Muscle layer of colon (tissue), 2 donors: ENCODE results near the gene CCDC7.
"Not testable (repeated sequence)": the region's sequence is repeated elsewhere in the genome, so short reads cannot be mapped to it uniquely, and the experiment has no call there.

Source experiments
- H3K27ac ChIP-seq: one replicate; pipeline ENCODE4 v1.7.0; 2013; ENCODE audit warnings: low read depth, mild to moderate bottlenecking, low read length, moderate library complexity
- H3K27me3 ChIP-seq, 2 donors: one replicate each; pipeline ENCODE4 v1.7.0; 2013; ENCODE audit warnings: low read length in 2 of 2, mild to moderate bottlenecking in 2 of 2; ENCODE audit not compliant: insufficient read depth in 2 of 2, control insufficient read depth in 1 of 2
- H3K36me3 ChIP-seq: one replicate; pipeline ENCODE4 v1.7.0; 2013; ENCODE audit warnings: mild to moderate bottlenecking, low read length; ENCODE audit not compliant: insufficient read depth
- H3K4me1 ChIP-seq: one replicate; pipeline ENCODE4 v1.7.0; 2013; ENCODE audit warnings: mild to moderate bottlenecking, low read length; ENCODE audit not compliant: insufficient read depth
- H3K4me3 ChIP-seq, 2 donors: one replicate each; pipeline ENCODE4 v1.7.0; 2013; ENCODE audit warnings: low read length in 2 of 2, low read depth in 1 of 2, mild to moderate bottlenecking in 1 of 2, moderate library complexity in 1 of 2
- H3K9ac ChIP-seq: one replicate; pipeline ENCODE4 v1.7.0; 2013; ENCODE audit warnings: low read length
- H3K9me3 ChIP-seq: one replicate; pipeline ENCODE4 v1.7.0; 2013; ENCODE audit warnings: mild to moderate bottlenecking, low read length
- donor health status: abdominal sarcoma.
- donor health status: Adenocarcinoma of cecum.

CCDC7 gene

DNA sequence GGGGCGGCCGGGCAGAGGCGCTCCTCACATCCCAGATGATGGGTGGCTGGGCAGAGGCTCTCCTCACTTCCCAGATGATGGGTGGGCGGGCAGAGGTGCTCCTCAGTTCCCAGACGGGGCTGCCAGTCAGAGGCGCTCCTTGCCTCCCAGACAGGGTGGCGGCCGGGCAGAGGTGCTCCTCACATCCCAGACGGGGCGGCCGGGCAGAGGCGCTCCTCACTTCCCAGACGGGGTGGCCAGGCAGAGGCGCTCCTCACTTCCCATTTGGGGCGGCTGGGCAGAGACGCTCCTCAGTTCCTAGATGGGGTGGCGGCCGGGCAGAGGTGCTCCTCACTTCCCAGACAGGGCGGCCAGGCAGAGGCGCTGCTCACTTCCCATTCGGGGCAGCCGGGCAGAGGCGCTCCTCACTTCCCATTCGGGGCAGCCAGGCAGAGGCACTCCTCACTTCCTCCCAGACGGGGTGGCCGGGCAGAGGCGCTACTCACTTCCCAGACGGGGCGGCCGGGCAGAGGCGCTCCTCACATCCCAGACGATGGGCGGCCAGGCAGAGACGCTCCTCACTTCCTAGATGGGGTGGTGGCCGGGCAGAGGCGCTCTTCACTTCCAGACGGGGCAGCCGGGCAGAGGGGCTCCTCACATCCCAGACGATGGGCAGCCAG is 60.0 kb downstream of the CCDC7 start:
- H3K4me1 ChIP-seq, H3K27ac ChIP-seq, H3K9me3 ChIP-seq, H3K36me3 ChIP-seq, H3K4me3 ChIP-seq, H3K27me3 ChIP-seq, H3K9ac ChIP-seq: not testable (repeated sequence)

GRCh38 chr10:32511599-32511998 is 65.7 kb downstream of the CCDC7 start:
- no peaks in the 10 kb centered on the region for H3K36me3 ChIP-seq
- no peak overlapping the region for H3K27ac ChIP-seq
- no peaks in the 10 kb centered on the region for H3K4me1 ChIP-seq
- H3K4me3 ChIP-seq = no peak overlapping the region
- H3K9me3 ChIP-seq = no peaks in the 10 kb centered on the region
- H3K27me3 ChIP-seq = no peaks in the 10 kb centered on the region
- H3K9ac ChIP-seq = no peak overlapping the region

DNA sequence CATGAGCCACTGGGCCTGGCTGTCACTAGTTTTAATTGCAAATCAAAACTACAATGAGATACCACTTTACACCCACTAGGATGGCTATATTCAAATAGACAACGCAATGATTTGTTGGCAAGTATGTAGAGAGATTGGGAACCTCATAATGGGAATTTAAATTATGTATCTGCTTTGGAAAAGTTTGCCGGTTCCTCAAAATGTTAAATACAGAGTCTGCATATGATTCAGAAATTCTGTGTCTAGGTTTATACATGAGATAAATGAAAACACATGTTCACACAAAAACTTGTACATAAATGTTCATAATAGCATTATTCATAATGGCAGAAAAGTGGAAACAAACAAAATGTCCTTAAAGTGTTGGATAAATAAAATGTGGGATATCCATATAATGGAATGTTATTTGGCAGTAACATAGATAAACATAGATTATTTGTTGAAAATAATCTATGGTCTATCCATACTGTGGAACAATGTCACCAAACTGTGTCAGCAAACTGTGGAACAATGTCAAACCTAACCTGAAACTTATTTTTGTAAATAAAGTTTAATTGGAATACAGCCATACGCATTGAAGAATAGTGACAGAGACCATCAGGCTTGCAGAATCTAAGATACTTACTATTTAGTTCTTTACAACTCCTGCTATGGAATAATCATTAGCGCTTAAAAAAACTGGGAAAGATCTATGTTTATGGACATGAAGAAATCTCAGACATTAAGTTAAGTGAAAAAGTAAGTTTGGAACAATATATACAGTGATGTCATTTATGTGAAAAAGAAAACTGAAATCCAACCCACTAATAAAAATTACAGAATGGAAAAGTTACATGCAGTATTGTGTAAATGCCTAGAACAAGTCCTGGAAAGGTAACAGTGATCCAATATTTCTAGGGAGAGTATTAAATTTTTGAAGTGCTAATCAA is 70.9 kb downstream of the CCDC7 start:
- H3K4me1 ChIP-seq = no peaks in the 10 kb centered on the region
- H3K9me3 ChIP-seq = peaks cover 5% of the 10 kb centered on the region
- H3K9ac ChIP-seq = no peak overlapping the region
- no peak overlapping the region for H3K4me3 ChIP-seq
- H3K36me3 ChIP-seq = no peaks in the 10 kb centered on the region
- no peaks in the 10 kb centered on the region for H3K27me3 ChIP-seq
- no peak overlapping the region for H3K27ac ChIP-seq

DNA sequence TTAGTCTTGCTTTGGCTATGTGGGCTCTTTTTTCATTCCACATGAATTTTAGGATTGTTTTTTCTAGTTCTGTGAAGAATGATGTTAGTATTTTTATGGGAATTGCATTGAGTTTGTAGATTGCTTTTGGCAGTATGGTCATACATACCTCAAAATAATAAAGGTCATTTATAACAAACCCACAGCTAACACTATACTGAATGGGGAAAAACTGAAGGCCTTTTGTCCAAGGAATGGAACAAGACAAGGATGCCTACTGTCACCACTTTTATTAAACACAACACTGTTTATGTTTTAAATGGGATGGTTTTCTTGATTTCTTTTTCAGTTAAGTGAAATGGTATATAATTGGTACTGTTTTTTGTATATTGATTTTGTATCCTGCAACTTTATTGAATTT is 84.3 kb downstream of the CCDC7 start:
- Histone ChIP-seq H3K27ac (no peak overlapping the region), H3K4me1 (no peaks in the 10 kb centered on the region), H3K27me3 (no peaks in the 10 kb centered on the region), H3K36me3 (no peaks in the 10 kb centered on the region), H3K9ac (no peak overlapping the region), H3K9me3 (no peaks in the 10 kb centered on the region), H3K4me3 (no peak overlapping the region)

GRCh38 chr10:32538256-32538655 is 92.3 kb downstream of the CCDC7 start:
- H3K9ac ChIP-seq = no peak overlapping the region
- no peaks in the 10 kb centered on the region for H3K9me3 ChIP-seq
- no peaks in the 10 kb centered on the region for H3K4me1 ChIP-seq
- no peaks in the 10 kb centered on the region for H3K27me3 ChIP-seq
- H3K36me3 ChIP-seq = no peaks in the 10 kb centered on the region
- H3K4me3 ChIP-seq = no peak overlapping the region
- H3K27ac ChIP-seq = no peak overlapping the region

DNA sequence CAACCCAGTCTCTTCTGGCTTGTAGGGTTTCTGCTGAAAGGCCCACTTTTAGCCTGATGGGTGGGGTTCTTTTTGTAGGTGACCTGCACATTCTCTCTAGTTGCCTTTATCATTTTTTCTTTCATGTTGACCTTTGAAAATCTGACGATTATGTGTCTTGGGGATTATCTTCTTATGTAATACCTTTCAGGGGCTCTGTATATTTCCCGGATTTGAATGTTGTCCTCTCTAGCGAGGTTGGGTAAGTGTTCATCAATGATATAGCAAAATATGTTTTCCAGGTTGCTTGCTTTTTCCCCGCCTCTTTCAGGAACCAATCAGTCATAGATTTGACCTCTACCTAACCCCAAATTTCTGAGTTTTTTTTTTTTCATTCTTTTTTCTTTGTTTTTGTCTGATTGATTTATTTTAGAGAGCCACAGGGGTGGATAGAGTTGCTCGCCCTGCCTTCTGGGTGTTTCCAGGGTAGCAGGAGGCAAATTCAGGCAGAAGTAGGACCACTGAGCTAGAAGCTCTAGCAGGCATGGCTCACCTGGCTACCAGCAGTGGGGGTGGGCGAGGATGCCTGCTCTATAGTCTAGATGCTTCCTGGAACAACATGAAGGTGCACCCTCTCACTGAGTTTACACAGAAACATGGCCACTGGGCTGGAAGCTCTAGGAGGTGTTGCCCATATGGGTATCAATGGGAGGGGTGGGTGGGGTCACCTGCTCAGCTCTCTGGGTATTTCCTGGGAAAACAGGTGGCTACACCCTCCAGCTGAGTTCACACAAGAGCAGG is 94.9 kb downstream of the CCDC7 start:
- H3K27ac ChIP-seq = no peak overlapping the region
- no peaks in the 10 kb centered on the region for H3K27me3 ChIP-seq
- H3K4me1 ChIP-seq = no peaks in the 10 kb centered on the region
- H3K36me3 ChIP-seq = no peaks in the 10 kb centered on the region
- H3K9ac ChIP-seq = no peak overlapping the region
- no peak overlapping the region for H3K4me3 ChIP-seq
- H3K9me3 ChIP-seq = no peaks in the 10 kb centered on the region

- no peak overlapping the region for H3K27ac ChIP-seq
- no peaks in the 10 kb centered on the region for H3K4me1 ChIP-seq
- H3K27me3 ChIP-seq = no peaks in the 10 kb centered on the region
- no peak overlapping the region for H3K4me3 ChIP-seq
- no peak overlapping the region for H3K9ac ChIP-seq
- H3K9me3 ChIP-seq = no peaks in the 10 kb centered on the region
- peaks cover 3% of the 10 kb centered on the region for H3K36me3 ChIP-seq
Measured at GRCh38 chr10:32548208-32548607, 102.3 kb downstream of the CCDC7 start.

DNA sequence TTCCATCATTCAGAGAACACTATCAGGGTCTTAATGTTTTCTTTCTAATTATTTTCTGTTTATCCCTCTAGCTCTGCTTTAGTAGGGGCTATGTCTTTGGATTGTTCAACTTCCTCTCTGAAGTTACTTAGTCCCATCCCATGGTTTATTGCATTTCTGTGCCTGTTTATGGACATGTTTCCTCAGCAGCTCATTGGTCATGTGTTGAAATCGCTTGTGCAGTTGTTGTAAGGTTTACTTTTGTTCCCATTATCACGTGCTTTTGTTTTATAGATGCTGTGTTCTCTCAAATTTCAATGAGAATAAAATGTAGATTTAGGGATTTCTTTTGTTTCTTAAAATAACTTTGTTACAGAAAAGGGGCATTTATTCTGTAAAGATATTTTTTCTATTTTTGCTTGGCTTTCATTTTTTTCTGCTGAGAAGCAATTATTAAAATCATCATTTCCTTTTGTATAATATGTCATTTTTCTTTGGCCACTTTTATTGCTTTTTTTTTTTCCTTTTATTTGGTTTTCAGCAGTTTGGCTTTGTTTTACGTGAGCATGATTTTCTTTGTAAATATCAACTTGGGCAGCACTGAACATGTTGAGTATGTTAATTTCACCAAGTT is 110.9 kb downstream of the CCDC7 start:
- H3K4me1 ChIP-seq = no peaks in the 10 kb centered on the region
- H3K9me3 ChIP-seq = no peaks in the 10 kb centered on the region
- no peak overlapping the region for H3K4me3 ChIP-seq

DNA sequence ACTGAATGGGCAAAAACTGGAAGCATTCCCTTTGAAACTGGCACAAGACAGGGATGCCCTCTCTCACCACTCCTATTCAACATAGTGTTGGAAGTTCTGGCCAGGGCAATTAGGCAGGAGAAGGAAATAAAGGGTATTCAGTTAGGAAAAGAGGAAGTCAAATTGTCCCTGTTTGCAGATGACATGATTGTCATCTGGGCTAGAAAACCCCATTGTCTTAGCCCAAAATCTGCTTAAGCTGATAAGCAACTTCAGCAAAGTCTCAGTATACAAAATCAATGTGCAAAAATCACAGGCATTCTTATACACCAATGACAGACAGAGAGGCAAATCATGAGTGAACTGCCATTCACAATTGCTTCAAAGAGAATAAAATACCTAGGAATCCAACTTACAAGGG is 116.8 kb downstream of the CCDC7 start:
- not testable (repeated sequence) for H3K9ac ChIP-seq, H3K27me3 ChIP-seq, H3K4me3 ChIP-seq, H3K36me3 ChIP-seq, H3K9me3 ChIP-seq, H3K27ac ChIP-seq, H3K4me1 ChIP-seq

More for the DNA sequence above, 110.9 kb downstream of the CCDC7 start:
- Histone ChIP-seq H3K9ac (no peak overlapping the region), H3K36me3 (no peaks in the 10 kb centered on the region), H3K27ac (no peak overlapping the region), H3K27me3 (no peaks in the 10 kb centered on the region)

GRCh38 chr10:32577448-32577847 is 131.5 kb downstream of the CCDC7 start:
- no peaks in the 10 kb centered on the region for H3K27me3 ChIP-seq
- H3K36me3 ChIP-seq = no peaks in the 10 kb centered on the region
- no peaks in the 10 kb centered on the region for H3K4me1 ChIP-seq
- no peak overlapping the region for H3K4me3 ChIP-seq
- no peak overlapping the region for H3K27ac ChIP-seq
- H3K9ac ChIP-seq = no peak overlapping the region
- H3K9me3 ChIP-seq = no peaks in the 10 kb centered on the region

DNA sequence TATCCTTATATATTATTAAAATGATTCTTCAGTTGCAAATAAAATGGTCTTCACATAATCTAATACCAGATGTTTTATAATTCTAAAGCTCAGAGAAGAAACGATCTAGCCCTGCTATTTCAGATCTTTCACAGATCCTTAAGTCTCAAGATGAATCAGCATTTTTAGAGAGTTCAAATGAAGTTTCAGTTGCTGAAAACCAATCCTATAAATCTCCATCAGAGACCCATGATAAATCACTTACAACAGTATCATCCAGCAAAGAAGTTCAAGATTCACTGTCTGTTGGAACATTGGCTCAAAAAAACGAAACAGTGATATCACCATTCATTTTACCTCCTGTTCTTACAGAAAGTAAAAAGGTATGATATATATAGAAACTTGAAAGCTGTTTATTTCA is 137.0 kb downstream of the CCDC7 start:
- no peaks in the 10 kb centered on the region for H3K36me3 ChIP-seq
- no peak overlapping the region for H3K4me3 ChIP-seq

More for the DNA sequence above, 137.0 kb downstream of the CCDC7 start:
- Histone ChIP-seq H3K27ac (no peak overlapping the region), H3K9me3 (no peaks in the 10 kb centered on the region), H3K27me3 (no peaks in the 10 kb centered on the region), H3K9ac (no peak overlapping the region), H3K4me1 (no peaks in the 10 kb centered on the region)
